CD14-positive monocyte (primary cell): ENCODE data around the gene WDR5. TPM values are rescaled to one million over a fixed set of nuclear protein-coding genes. Genes with fewer than 3 reads are reported as not detected.

ENCODE experiments used
- DNase-seq, 3 donors: peaks; one replicate each; pipeline ENCODE4 v3.0.0-alpha.2; 2011 to 2022
- H2AFZ ChIP-seq: 2 replicates; pipeline ENCODE4 v1.6.0; 2012; ENCODE audit warnings: mild to moderate bottlenecking, low read depth, low read length, inconsistent platforms; ENCODE audit not compliant: insufficient read depth, poor library complexity, severe bottlenecking
- H3K27ac ChIP-seq, 2 donors: 1 replicate in 1 of 2; 2 replicates in 1 of 2; pipeline ENCODE4 v1.5.1; 2012 to 2013; ENCODE audit warnings: low read length in 2 of 2, control low read depth in 1 of 2, inconsistent platforms in 1 of 2, low read depth in 1 of 2, mild to moderate bottlenecking in 1 of 2
- H3K27me3 ChIP-seq, 2 donors: one replicate each; pipeline versions ENCODE4 v1.6.0 to v1.6.1; 2011 to 2013; ENCODE audit warnings: low read length in 2 of 2; ENCODE audit not compliant: control insufficient read depth in 2 of 2, insufficient read depth in 2 of 2
- H3K36me3 ChIP-seq, 2 donors: replicated peaks in 1 of 2; 1 replicate in 1 of 2; 2 replicates in 1 of 2; pipeline versions ENCODE4 v1.5.1 to v1.6.1; 2012 to 2013; ENCODE audit warnings: low read length in 2 of 2, control low read depth in 1 of 2, inconsistent platforms in 1 of 2, mild to moderate bottlenecking in 1 of 2; ENCODE audit not compliant: insufficient read depth in 2 of 2, control insufficient read depth in 1 of 2
- H3K4me1 ChIP-seq, 2 donors: 1 replicate in 1 of 2; 2 replicates in 1 of 2; pipeline versions ENCODE4 v1.5.1 to v1.6.1; 2012 to 2013; ENCODE audit warnings: low read length in 2 of 2, control low read depth in 1 of 2, inconsistent platforms in 1 of 2, mild to moderate bottlenecking in 1 of 2, moderate library complexity in 1 of 2; ENCODE audit not compliant: insufficient read depth in 2 of 2, control insufficient read depth in 1 of 2
- H3K4me2 ChIP-seq: replicated peaks from 2 replicates; pipeline ENCODE3; 2012; ENCODE audit warnings: low read length, moderate library complexity, mild to moderate bottlenecking; ENCODE audit not compliant: poor library complexity, severe bottlenecking; ENCODE audit errors: extremely low read depth
- H3K4me3 ChIP-seq, 3 experiments: fragments of 200-600 bp in 1 of 3; sonication (generic) in 1 of 3; replicated peaks in 1 of 3; 1 replicate in 2 of 3; 2 replicates in 1 of 3; pipeline ENCODE4 v1.5.1; 2011 to 2013; ENCODE audit warnings: low read length in 3 of 3, mild to moderate bottlenecking in 3 of 3, control low read depth in 2 of 3, low read depth in 2 of 3, inconsistent platforms in 1 of 3, moderate library complexity in 1 of 3
- H3K79me2 ChIP-seq: 2 replicates; pipeline ENCODE4 v1.6.0; 2012; ENCODE audit warnings: mild to moderate bottlenecking, control low read depth, inconsistent platforms, low read length, moderate library complexity; ENCODE audit not compliant: insufficient read depth
- H3K9ac ChIP-seq: 2 replicates; pipeline ENCODE4 v1.6.0; 2017; ENCODE audit warnings: low read length, mild to moderate bottlenecking; ENCODE audit not compliant: insufficient read depth, poor library complexity, severe bottlenecking
- H3K9me3 ChIP-seq, 2 donors: replicated peaks in 1 of 2; 1 replicate in 1 of 2; 2 replicates in 1 of 2; pipeline versions ENCODE4 v1.5.1 to v1.6.1; 2012 to 2013; ENCODE audit warnings: low read length in 2 of 2, control low read depth in 1 of 2; ENCODE audit not compliant: control insufficient read depth in 1 of 2, insufficient read depth in 1 of 2
- H4K20me1 ChIP-seq: 2 replicates; pipeline ENCODE4 v1.6.0; 2012; ENCODE audit warnings: mild to moderate bottlenecking, low read length, control low read depth, moderate library complexity; ENCODE audit not compliant: insufficient read depth
- H3K27ac Mint-ChIP-seq, 7 donors: one replicate each; pipeline ENCODE4 v1.8.0; 2020; ENCODE audit warnings: mild to moderate bottlenecking in 7 of 7, mixed read lengths in 7 of 7, moderate library complexity in 6 of 7, inconsistent platforms in 2 of 7
- H3K27me3 Mint-ChIP-seq, 3 donors: one replicate each; pipeline ENCODE4 v1.8.0; 2021 to 2022; ENCODE audit warnings: low read depth in 3 of 3, mild to moderate bottlenecking in 3 of 3, mixed read lengths in 3 of 3, moderate library complexity in 3 of 3, inconsistent platforms in 1 of 3
- H3K36me3 Mint-ChIP-seq, 2 donors: one replicate each; pipeline ENCODE4 v1.8.0; 2020; ENCODE audit warnings: mixed read lengths in 2 of 2, inconsistent platforms in 1 of 2, mild to moderate bottlenecking in 1 of 2
- H3K4me1 Mint-ChIP-seq: one replicate; pipeline ENCODE4 v1.8.0; 2020; ENCODE audit warnings: mild to moderate bottlenecking, mixed read lengths
- H3K4me3 Mint-ChIP-seq, 2 donors: one replicate each; pipeline ENCODE4 v1.8.0; 2020; ENCODE audit warnings: mild to moderate bottlenecking in 2 of 2, mixed read lengths in 2 of 2, moderate library complexity in 1 of 2
- H3K9me3 Mint-ChIP-seq, 7 donors: one replicate each; pipeline ENCODE4 v1.8.0; 2020 to 2022; ENCODE audit warnings: mixed read lengths in 7 of 7, mild to moderate bottlenecking in 6 of 7, moderate library complexity in 6 of 7, inconsistent platforms in 2 of 7
- WGBS: methylation state at CpG from one replicate; pipeline ENCODE4 v1.1.5; 2013; ENCODE audit warnings: missing lambda C conversion rate; ENCODE audit not compliant: insufficient coverage; 5-methylcytosine and 5-hydroxymethylcytosine counted together
- intact Hi-C, 2 donors: fragments of 100-400 bp; cut with micrococcal nuclease; formaldehyde crosslinking; loops; one replicate each; pipeline versions ENCODE4 v1.15.0 to v1.15.1; 2023
- polyA plus RNA-seq, 3 donors: library from polyadenylated mRNA; depleted of rRNA in 1 of 3; unstranded in 2 of 3; stranded (reverse) in 1 of 3; fragments of 300-500 nt in 2 of 3; fragments of >200 nt in 1 of 3; fragmentation: Illumina TruSeq in 2 of 3; gene quantifications; 1 replicate in 2 of 3; 2 replicates in 1 of 3; pipeline ENCODE4 v1.2.3, GENCODE V29; 2012 to 2021
- TF ChIP-seq, protein P1 (sequence below): fragments of 200-600 bp; IDR thresholded peaks from one replicate; pipeline ENCODE4 v1.8.0; 2022; ENCODE audit warnings: antibody characterized with exemption, mild to moderate bottlenecking

The WDR5 gene
- polyA plus RNA-seq, 3 donors = 8.7 to 17.3 (median 10.2) TPM

DNA sequence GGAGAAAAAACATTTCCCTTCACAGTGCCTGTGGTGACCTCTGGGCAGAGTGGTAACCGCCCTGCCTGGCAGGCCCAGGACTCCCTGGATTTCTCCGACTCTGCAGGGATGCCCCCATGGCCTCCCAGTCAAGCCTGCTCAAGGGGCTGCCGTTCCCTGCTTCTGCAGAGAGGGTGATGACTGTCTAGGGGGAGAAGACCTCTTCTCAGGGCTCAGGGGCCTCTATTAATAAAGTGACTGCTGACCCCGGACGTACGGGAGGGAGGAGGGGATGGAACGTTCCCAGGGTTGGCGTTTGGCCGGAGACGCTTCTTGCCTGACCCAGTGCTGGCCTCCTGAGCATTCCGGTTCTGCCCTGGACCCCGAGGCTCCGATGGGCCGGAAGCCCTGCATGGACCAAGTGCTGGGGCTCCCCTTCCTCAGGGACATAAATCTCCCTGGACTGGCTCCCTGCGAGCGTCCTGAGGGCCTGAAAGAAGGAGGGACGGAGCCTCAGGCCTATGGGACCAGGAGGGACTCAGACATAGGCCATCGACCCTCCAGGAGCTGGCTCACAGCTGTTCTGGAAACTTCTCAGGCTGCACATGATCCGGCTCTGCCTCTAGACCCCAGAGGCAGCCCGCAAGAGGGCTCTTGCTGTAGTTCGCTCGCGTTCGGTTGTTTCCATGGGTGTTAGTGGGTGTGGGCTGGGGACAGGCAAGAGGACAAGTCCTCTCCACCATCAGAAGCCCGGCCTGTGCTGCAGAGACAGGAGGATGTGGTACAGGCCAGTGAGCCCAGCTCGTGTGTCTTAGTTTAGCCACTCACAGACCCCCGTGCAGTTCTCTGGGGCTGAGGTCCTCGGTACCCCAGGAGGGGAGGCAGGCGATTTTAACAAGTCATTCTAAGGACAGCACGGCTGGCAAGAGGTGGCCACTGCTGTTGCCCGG is 36.6 kb downstream of the WDR5 start:
- Mint-ChIP-seq H3K36me3 (peaks cover 0 to 3% of the 10 kb centered on the region in 2 donors), H3K27me3 (peaks cover 0 to 13% (median 8%) of the 10 kb centered on the region in 3 donors), H3K4me3 (peak overlapping the region in 1 of 2 donors; percentile 78), H3K27ac (peak overlapping the region; percentile 20 to 86 (median 68)), H3K9me3 (peaks cover 3 to 9% (median 6%) of the 10 kb centered on the region in 7 donors), H3K4me1 (peaks cover 26% of the 10 kb centered on the region)
- Histone ChIP-seq H3K27ac (peak overlapping the region; percentile 52 to 58), H3K9ac (no peak overlapping the region), H3K9me3 (peaks cover 0 to 6% of the 10 kb centered on the region in 2 donors), H3K79me2 (no peaks in the 10 kb centered on the region), H3K4me3 (no peak overlapping the region), H3K4me2 (peak overlapping the region; percentile 42), H3K27me3 (no peaks in the 10 kb centered on the region), H2AFZ (peak overlapping the region; percentile 61), H3K36me3 (no peaks in the 10 kb centered on the region), H3K4me1 (peaks cover 0 to 9% of the 10 kb centered on the region in 2 donors), H4K20me1 (no peaks in the 10 kb centered on the region)
- TF ChIP-seq, protein P1, sequence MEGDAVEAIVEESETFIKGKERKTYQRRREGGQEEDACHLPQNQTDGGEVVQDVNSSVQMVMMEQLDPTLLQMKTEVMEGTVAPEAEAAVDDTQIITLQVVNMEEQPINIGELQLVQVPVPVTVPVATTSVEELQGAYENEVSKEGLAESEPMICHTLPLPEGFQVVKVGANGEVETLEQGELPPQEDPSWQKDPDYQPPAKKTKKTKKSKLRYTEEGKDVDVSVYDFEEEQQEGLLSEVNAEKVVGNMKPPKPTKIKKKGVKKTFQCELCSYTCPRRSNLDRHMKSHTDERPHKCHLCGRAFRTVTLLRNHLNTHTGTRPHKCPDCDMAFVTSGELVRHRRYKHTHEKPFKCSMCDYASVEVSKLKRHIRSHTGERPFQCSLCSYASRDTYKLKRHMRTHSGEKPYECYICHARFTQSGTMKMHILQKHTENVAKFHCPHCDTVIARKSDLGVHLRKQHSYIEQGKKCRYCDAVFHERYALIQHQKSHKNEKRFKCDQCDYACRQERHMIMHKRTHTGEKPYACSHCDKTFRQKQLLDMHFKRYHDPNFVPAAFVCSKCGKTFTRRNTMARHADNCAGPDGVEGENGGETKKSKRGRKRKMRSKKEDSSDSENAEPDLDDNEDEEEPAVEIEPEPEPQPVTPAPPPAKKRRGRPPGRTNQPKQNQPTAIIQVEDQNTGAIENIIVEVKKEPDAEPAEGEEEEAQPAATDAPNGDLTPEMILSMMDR = no peak
- WGBS = 78% methylated on average over 25 of the region's 31 CpGs
- no peak for DNase-seq
- intact Hi-C loops = loop anchor here in 1 of 2 donors (5.0 kb wide), 2 partner anchors 70 to 145 kb away; no protein-coding TSS in a partner anchor
